T-helper 2 cell treated with Interferon-gamma antibody and Interleukin-4, amounts not matched to agents 100 ng/mL and 5 ng/mL, for 36 hours (primary cell): ENCODE results near the gene PLXNA2. TPM values are rescaled to one million over a fixed set of nuclear protein-coding genes. Genes with fewer than 3 reads are reported as not detected.

ENCODE experiments used
- intact Hi-C: fragments of 100-400 bp; cut with micrococcal nuclease; formaldehyde crosslinking; loops from one replicate; pipeline ENCODE4 v1.15.1; 2023
- total RNA-seq: library from RNA; stranded (reverse); gene quantifications from 2 replicates; pipeline ENCODE4 v1.2.3, GENCODE V29; 2022

PLXNA2 gene
- total RNA-seq, 1 donor from 2014 or later, result 0.39 TPM

- intact Hi-C loops, result no loop called here
Observed at GRCh38 chr1:208268541-208269337, 24.6 kb upstream of the PLXNA2 start.

- intact Hi-C loops, result no loop called here
Observed at GRCh38 chr1:208265525-208265924, 21.3 kb upstream of the PLXNA2 start.

GRCh38 chr1:208265122-208265469 is 20.9 kb upstream of the PLXNA2 start:
- intact Hi-C loops, result no loop called here

GRCh38 chr1:208264469-208265121 is 20.4 kb upstream of the PLXNA2 start:
- intact Hi-C loops, result no loop called here

GRCh38 chr1:208261874-208262273 is 17.7 kb upstream of the PLXNA2 start:
- intact Hi-C loops, result no loop called here

GRCh38 chr1:208258277-208258676 is 14.1 kb upstream of the PLXNA2 start:
- intact Hi-C loops, result no loop called here

- intact Hi-C loops, result no loop called here
Observed at GRCh38 chr1:208257351-208257750, 13.2 kb upstream of the PLXNA2 start.

GRCh38 chr1:208256556-208256955 is 12.4 kb upstream of the PLXNA2 start:
- intact Hi-C loops, result no loop called here

GRCh38 chr1:208256091-208256490 is 11.9 kb upstream of the PLXNA2 start:
- intact Hi-C loops, result no loop called here

GRCh38 chr1:208254862-208255261 is 10.7 kb upstream of the PLXNA2 start:
- intact Hi-C loops, result no loop called here

GRCh38 chr1:208254376-208254775 is 10.2 kb upstream of the PLXNA2 start:
- intact Hi-C loops, result no loop called here

GRCh38 chr1:208252836-208253576 is 8.8 kb upstream of the PLXNA2 start:
- intact Hi-C loops, result no loop called here

- intact Hi-C loops, result no loop called here
Observed at GRCh38 chr1:208251911-208252835, 8.0 kb upstream of the PLXNA2 start.

- intact Hi-C loops, result no loop called here
Observed at GRCh38 chr1:208251015-208251414, 6.8 kb upstream of the PLXNA2 start.

- intact Hi-C loops, result no loop called here
Observed at GRCh38 chr1:208250613-208251012, 6.4 kb upstream of the PLXNA2 start.

- intact Hi-C loops, result loop anchor here (10.0 kb wide), 1 partner anchor 364 kb away; no protein-coding TSS in a partner anchor
Observed at GRCh38 chr1:208248991-208249696, 5.0 kb upstream of the PLXNA2 start.

GRCh38 chr1:208248307-208248801 is 4.2 kb upstream of the PLXNA2 start:
- intact Hi-C loops, result loop anchor here (10.0 kb wide), 1 partner anchor 364 kb away; no protein-coding TSS in a partner anchor

GRCh38 chr1:208247696-208248095 is 3.5 kb upstream of the PLXNA2 start:
- intact Hi-C loops, result loop anchor here (10.0 kb wide), 1 partner anchor 363 kb away; no protein-coding TSS in a partner anchor

GRCh38 chr1:208245185-208245705 is 1.1 kb upstream of the PLXNA2 start:
- intact Hi-C loops, result loop anchor here (1.0 to 10.0 kb wide), 3 partner anchors 113 to 360 kb away; no protein-coding TSS in a partner anchor

GRCh38 chr1:208243527-208243966 is 637 bp downstream of the PLXNA2 start:
- intact Hi-C loops, result loop anchor here (5.0 to 10.0 kb wide), 2 partner anchors 151 to 359 kb away; no protein-coding TSS in a partner anchor
